HEK293 (cell line): ENCODE data around the gene GGA1.

ENCODE experiments used
- CTCF ChIA-PET: fragments of 350-600 bp; formaldehyde crosslinking; extraction: SDS; loops from one replicate; lab custom pipeline; 2021; ENCODE audit warnings: antibody characterized with exemption; lab: Yijun Ruan, JAX
- POLR2A ChIA-PET: fragments of 300-600 bp; formaldehyde crosslinking; extraction: SDS; loops from one replicate; lab custom pipeline; 2020; ENCODE audit warnings: antibody characterized with exemption, inconsistent platforms; lab: Yijun Ruan, JAX
- H3K27ac ChIP-seq: fragments of 200-500 bp; sonication (Bioruptor generic); 2 replicates; pipeline ENCODE4 v1.5.1; 2014; ENCODE audit warnings: low read depth, low read length, control low read depth, inconsistent platforms; ENCODE audit errors: extremely low read depth
- H3K36me3 ChIP-seq, 2 experiments: fragments of 200-500 bp in 1 of 2; sonication (Bioruptor generic) in 1 of 2; 1 replicate in 1 of 2; 2 replicates in 1 of 2; pipeline ENCODE4 v1.5.1; 2014 to 2017; ENCODE audit warnings: inconsistent platforms in 2 of 2, low read length in 2 of 2; ENCODE audit not compliant: control insufficient read depth in 2 of 2, insufficient read depth in 1 of 2
- H3K4me1 ChIP-seq: fragments of 200-500 bp; sonication (Bioruptor generic); 2 replicates; pipeline ENCODE4 v1.5.1; 2014; ENCODE audit warnings: mild to moderate bottlenecking, low read length, inconsistent platforms; ENCODE audit not compliant: control insufficient read depth, insufficient read depth
- H3K4me3 ChIP-seq: 2 replicates; pipeline ENCODE4 v1.5.1; 2011; ENCODE audit warnings: low read depth, mild to moderate bottlenecking, control low read depth, low read length, moderate library complexity
- H3K9me3 ChIP-seq: fragments of 200-500 bp; sonication (Bioruptor generic); 2 replicates; pipeline ENCODE4 v1.5.1; 2014; ENCODE audit warnings: low read depth, low read length, inconsistent platforms; ENCODE audit not compliant: control insufficient read depth, insufficient read depth
- GLI4 ChIP-seq: fragments of 450-650 bp; formaldehyde crosslinking; IDR thresholded peaks from 2 replicates; pipeline ENCODE4 v1.5.1; 2016; ENCODE audit warnings: missing biosample characterization, missing genetic modification characterization
- TCF7L2 ChIP-seq: IDR thresholded peaks from 2 replicates; pipeline ENCODE4 v1.6.1; 2011; ENCODE audit warnings: low read depth, mild to moderate bottlenecking, inconsistent platforms, low read length, moderate library complexity, borderline replicate concordance
- TSHZ1 ChIP-seq: fragments of 450-650 bp; formaldehyde crosslinking; IDR thresholded peaks from 2 replicates; pipeline ENCODE4 v1.5.1; 2016; ENCODE audit warnings: missing biosample characterization, missing genetic modification characterization, borderline replicate concordance
- ZBTB48 ChIP-seq: fragments of 450-650 bp; formaldehyde crosslinking; IDR thresholded peaks from 2 replicates; pipeline ENCODE4 v1.5.1; 2016; ENCODE audit warnings: missing biosample characterization, missing genetic modification characterization
- ZNF114 ChIP-seq: fragments of 450-650 bp; formaldehyde crosslinking; IDR thresholded peaks from 2 replicates; pipeline ENCODE4 v1.5.0; 2017; ENCODE audit warnings: missing biosample characterization, missing genetic modification characterization
- ZNF121 ChIP-seq: fragments of 450-650 bp; formaldehyde crosslinking; IDR thresholded peaks from 2 replicates; pipeline ENCODE4 v1.5.1; 2016; ENCODE audit warnings: missing biosample characterization, missing genetic modification characterization
- ZNF138 ChIP-seq: fragments of 450-650 bp; formaldehyde crosslinking; IDR thresholded peaks from 2 replicates; pipeline ENCODE4 v1.5.1; 2016; ENCODE audit warnings: missing biosample characterization, missing genetic modification characterization, borderline replicate concordance
- ZNF174 ChIP-seq: fragments of 450-650 bp; formaldehyde crosslinking; IDR thresholded peaks from 2 replicates; pipeline ENCODE4 v1.5.0; 2017; ENCODE audit warnings: missing biosample characterization, mild to moderate bottlenecking, missing genetic modification characterization
- ZNF23 ChIP-seq: fragments of 450-650 bp; formaldehyde crosslinking; IDR thresholded peaks from 2 replicates; pipeline ENCODE4 v1.5.1; 2016; ENCODE audit warnings: missing biosample characterization, missing genetic modification characterization, borderline replicate concordance
- ZNF394 ChIP-seq: fragments of 450-650 bp; formaldehyde crosslinking; IDR thresholded peaks from 2 replicates; pipeline ENCODE4 v1.5.1; 2016; ENCODE audit warnings: missing biosample characterization, missing genetic modification characterization, mild to moderate bottlenecking, moderate library complexity, borderline replicate concordance
- ZNF398 ChIP-seq: fragments of 450-650 bp; formaldehyde crosslinking; IDR thresholded peaks from 2 replicates; pipeline ENCODE4 v1.5.1; 2017; ENCODE audit warnings: missing biosample characterization, missing genetic modification characterization
- ZNF416 ChIP-seq: fragments of 450-650 bp; formaldehyde crosslinking; IDR thresholded peaks from 2 replicates; pipeline ENCODE4 v1.5.1; 2016; ENCODE audit warnings: missing biosample characterization, missing genetic modification characterization
- ZNF449 ChIP-seq: fragments of 450-650 bp; formaldehyde crosslinking; IDR thresholded peaks from 2 replicates; pipeline ENCODE4 v1.5.1; 2017; ENCODE audit warnings: missing biosample characterization, mild to moderate bottlenecking, missing genetic modification characterization, moderate library complexity
- ZNF510 ChIP-seq: fragments of 450-650 bp; formaldehyde crosslinking; IDR thresholded peaks from 2 replicates; pipeline ENCODE4 v1.5.1; 2018; ENCODE audit warnings: mild to moderate bottlenecking, missing genetic modification characterization, missing biosample characterization; ENCODE audit not compliant: insufficient replicate concordance
- ZNF555 ChIP-seq: fragments of 450-650 bp; formaldehyde crosslinking; conservative IDR thresholded peaks from 2 replicates; pipeline ENCODE4 v1.5.1; 2017; ENCODE audit warnings: missing biosample characterization, mild to moderate bottlenecking, missing genetic modification characterization, inconsistent platforms
- ZNF561 ChIP-seq: fragments of 450-650 bp; IDR thresholded peaks from 2 replicates; pipeline ENCODE4 v1.5.1; 2018; ENCODE audit warnings: missing biosample characterization, missing genetic modification characterization, borderline replicate concordance
- ZNF747 ChIP-seq: fragments of 450-650 bp; formaldehyde crosslinking; IDR thresholded peaks from 2 replicates; pipeline ENCODE4 v1.5.1; 2016; ENCODE audit warnings: missing biosample characterization, missing genetic modification characterization
- TF ChIP-seq, protein P1 (sequence below): fragments of 450-650 bp; formaldehyde crosslinking; IDR thresholded peaks from 2 replicates; pipeline ENCODE4 v1.5.1; 2016; ENCODE audit warnings: missing biosample characterization, missing genetic modification characterization, low read depth
- TF ChIP-seq, protein P2 (sequence below): fragments of 450-650 bp; formaldehyde crosslinking; IDR thresholded peaks from 2 replicates; pipeline ENCODE4 v1.5.1; 2016; ENCODE audit warnings: missing biosample characterization, missing genetic modification characterization
- TF ChIP-seq, protein P3 (sequence below): fragments of 450-650 bp; formaldehyde crosslinking; IDR thresholded peaks from 2 replicates; pipeline ENCODE4 v1.5.1; 2017; ENCODE audit warnings: missing biosample characterization, missing genetic modification characterization

GGA1 gene

GRCh38 chr22:37618674-37619073 is 10.0 kb downstream of the GGA1 start:
- Histone ChIP-seq H3K4me3 (no peak overlapping the region), H3K27ac (no peak overlapping the region), H3K4me1 (no peaks in the 10 kb centered on the region), H3K9me3 (no peaks in the 10 kb centered on the region), H3K36me3 (peaks cover 17 to 78% of the 10 kb centered on the region in 2 experiments)
- TF ChIP-seq ZNF747 (no peak), ZNF23 (tag by site-specific recombination) (no peak), TCF7L2 (no peak), ZNF121 (tag by site-specific recombination) (no peak), ZNF555 (no peak), TSHZ1 (tag by site-specific recombination) (no peak), ZNF416 (tag by site-specific recombination) (no peak), ZNF174 (tag by site-specific recombination) (no peak), ZNF561 (tag by site-specific recombination) (no peak), ZNF398 (no peak)
- TF ChIP-seq, protein P1, sequence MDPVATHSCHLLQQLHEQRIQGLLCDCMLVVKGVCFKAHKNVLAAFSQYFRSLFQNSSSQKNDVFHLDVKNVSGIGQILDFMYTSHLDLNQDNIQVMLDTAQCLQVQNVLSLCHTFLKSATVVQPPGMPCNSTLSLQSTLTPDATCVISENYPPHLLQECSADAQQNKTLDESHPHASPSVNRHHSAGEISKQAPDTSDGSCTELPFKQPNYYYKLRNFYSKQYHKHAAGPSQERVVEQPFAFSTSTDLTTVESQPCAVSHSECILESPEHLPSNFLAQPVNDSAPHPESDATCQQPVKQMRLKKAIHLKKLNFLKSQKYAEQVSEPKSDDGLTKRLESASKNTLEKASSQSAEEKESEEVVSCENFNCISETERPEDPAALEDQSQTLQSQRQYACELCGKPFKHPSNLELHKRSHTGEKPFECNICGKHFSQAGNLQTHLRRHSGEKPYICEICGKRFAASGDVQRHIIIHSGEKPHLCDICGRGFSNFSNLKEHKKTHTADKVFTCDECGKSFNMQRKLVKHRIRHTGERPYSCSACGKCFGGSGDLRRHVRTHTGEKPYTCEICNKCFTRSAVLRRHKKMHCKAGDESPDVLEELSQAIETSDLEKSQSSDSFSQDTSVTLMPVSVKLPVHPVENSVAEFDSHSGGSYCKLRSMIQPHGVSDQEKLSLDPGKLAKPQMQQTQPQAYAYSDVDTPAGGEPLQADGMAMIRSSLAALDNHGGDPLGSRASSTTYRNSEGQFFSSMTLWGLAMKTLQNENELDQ (tag by site-specific recombination), result no peak
- CTCF ChIA-PET, result interaction anchor here (0.5 to 3.8 kb wide), 8 partner anchors 9 to 245 kb away, joined by 3 to 18 read pairs (median 3); no protein-coding TSS in a partner anchor
- POLR2A ChIA-PET, result interaction anchor here (0.8 to 1.0 kb wide), 2 partner anchors 9 to 67 kb away, joined by 3 to 6 read pairs; partner anchors contain the start of gene NOL12

GRCh38 chr22:37619991-37620390 is 11.4 kb downstream of the GGA1 start:
- POLR2A ChIA-PET, result interaction anchor here (0.6 to 0.7 kb wide), 3 partner anchors 28 to 64 kb away, joined by 3 to 7 read pairs (median 4); no protein-coding TSS in a partner anchor
- CTCF ChIA-PET, result interaction anchor here (0.6 to 3.8 kb wide), 8 partner anchors 23 to 993 kb away, joined by 3 to 18 read pairs (median 4); no protein-coding TSS in a partner anchor
- peaks cover 22 to 78% of the 10 kb centered on the region in 2 experiments; a peak in 2 of 3 replicates for H3K36me3 ChIP-seq
- H3K9me3 ChIP-seq, result no peaks in the 10 kb centered on the region
- no peak overlapping the region for H3K4me3 ChIP-seq
- H3K4me1 ChIP-seq, result no peaks in the 10 kb centered on the region
- no peak for TF ChIP-seq ZNF394 (tag by site-specific recombination)
- TF ChIP-seq, protein P2, sequence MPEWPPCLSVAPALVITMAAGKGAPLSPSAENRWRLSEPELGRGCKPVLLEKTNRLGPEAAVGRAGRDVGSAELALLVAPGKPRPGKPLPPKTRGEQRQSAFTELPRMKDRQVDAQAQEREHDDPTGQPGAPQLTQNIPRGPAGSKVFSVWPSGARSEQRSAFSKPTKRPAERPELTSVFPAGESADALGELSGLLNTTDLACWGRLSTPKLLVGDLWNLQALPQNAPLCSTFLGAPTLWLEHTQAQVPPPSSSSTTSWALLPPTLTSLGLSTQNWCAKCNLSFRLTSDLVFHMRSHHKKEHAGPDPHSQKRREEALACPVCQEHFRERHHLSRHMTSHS (tag by site-specific recombination), result no peak
- TF ChIP-seq, protein P3, sequence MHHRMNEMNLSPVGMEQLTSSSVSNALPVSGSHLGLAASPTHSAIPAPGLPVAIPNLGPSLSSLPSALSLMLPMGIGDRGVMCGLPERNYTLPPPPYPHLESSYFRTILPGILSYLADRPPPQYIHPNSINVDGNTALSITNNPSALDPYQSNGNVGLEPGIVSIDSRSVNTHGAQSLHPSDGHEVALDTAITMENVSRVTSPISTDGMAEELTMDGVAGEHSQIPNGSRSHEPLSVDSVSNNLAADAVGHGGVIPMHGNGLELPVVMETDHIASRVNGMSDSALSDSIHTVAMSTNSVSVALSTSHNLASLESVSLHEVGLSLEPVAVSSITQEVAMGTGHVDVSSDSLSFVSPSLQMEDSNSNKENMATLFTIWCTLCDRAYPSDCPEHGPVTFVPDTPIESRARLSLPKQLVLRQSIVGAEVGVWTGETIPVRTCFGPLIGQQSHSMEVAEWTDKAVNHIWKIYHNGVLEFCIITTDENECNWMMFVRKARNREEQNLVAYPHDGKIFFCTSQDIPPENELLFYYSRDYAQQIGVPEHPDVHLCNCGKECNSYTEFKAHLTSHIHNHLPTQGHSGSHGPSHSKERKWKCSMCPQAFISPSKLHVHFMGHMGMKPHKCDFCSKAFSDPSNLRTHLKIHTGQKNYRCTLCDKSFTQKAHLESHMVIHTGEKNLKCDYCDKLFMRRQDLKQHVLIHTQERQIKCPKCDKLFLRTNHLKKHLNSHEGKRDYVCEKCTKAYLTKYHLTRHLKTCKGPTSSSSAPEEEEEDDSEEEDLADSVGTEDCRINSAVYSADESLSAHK (tag by site-specific recombination), result no peak
- no peak for TF ChIP-seq ZNF555
- no peak for TF ChIP-seq ZNF510 (tag by site-specific recombination)
- no peak for TF ChIP-seq ZNF138 (tag by site-specific recombination)
- no peak for TF ChIP-seq ZBTB48
- no peak for TF ChIP-seq ZNF449 (tag by site-specific recombination)
- no peak for TF ChIP-seq GLI4
- no peak for TF ChIP-seq ZNF114 (tag by site-specific recombination)
- H3K27ac ChIP-seq, result no peak overlapping the region
